Ovary (tissue), 3 donors: Measurements from ENCODE around the gene ZNF609.

Experiments used
- EP300 ChIP-seq: sonication (generic); formaldehyde crosslinking; IDR thresholded peaks from one replicate; pipeline ENCODE4 v1.6.1; 2017; ENCODE audit warnings: antibody characterized with exemption
- POLR2A ChIP-seq: fragments of 450-650 bp; IDR thresholded peaks from one replicate; pipeline ENCODE4 v1.6.1; 2017; ENCODE audit warnings: antibody characterized with exemption, mild to moderate bottlenecking, moderate library complexity
- TF ChIP-seq, protein P1 (sequence below), 3 donors: fragments of 450-650 bp in 2 of 3; fragments of 200-600 bp in 1 of 3; IDR thresholded peaks; one replicate each; pipeline versions ENCODE4 v1.5.1 to v1.8.0; 2016 to 2022; ENCODE audit warnings: antibody characterized with exemption in 3 of 3, mild to moderate bottlenecking in 1 of 3
- donor health status: DM: no; HTN: no; CAD: no.

DNA sequence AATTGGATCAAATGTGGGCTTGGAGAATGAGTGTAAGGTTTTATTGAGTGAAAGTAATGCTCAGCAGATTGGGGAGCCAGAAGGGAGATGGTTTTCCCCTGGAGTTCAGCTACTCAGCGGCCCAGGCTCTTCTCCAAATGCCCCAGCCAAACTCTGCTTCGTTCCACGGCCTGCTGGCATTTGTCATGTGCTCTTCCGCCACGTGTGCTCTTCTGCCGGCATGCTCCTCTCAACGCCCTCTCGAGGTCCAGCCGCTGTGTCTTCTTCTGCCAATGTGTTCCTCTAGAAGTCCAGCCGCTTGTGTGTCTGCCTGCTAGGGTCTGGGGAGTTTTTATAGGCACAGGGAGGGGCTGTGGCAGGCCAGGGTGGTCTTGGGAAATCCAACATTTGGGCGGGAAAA lies 158.2 kb downstream of the ZNF609 start:
- TF ChIP-seq, protein P1, sequence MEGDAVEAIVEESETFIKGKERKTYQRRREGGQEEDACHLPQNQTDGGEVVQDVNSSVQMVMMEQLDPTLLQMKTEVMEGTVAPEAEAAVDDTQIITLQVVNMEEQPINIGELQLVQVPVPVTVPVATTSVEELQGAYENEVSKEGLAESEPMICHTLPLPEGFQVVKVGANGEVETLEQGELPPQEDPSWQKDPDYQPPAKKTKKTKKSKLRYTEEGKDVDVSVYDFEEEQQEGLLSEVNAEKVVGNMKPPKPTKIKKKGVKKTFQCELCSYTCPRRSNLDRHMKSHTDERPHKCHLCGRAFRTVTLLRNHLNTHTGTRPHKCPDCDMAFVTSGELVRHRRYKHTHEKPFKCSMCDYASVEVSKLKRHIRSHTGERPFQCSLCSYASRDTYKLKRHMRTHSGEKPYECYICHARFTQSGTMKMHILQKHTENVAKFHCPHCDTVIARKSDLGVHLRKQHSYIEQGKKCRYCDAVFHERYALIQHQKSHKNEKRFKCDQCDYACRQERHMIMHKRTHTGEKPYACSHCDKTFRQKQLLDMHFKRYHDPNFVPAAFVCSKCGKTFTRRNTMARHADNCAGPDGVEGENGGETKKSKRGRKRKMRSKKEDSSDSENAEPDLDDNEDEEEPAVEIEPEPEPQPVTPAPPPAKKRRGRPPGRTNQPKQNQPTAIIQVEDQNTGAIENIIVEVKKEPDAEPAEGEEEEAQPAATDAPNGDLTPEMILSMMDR (IDR thresholded peaks at IDR 0.05) = no peak
- TF ChIP-seq POLR2A (no peak), EP300 (no peak)
